Endothelial cell of umbilical vein (primary cell): ENCODE measurements around the gene HSP90AB1. TPM values are rescaled to one million over a fixed set of nuclear protein-coding genes. Genes with fewer than 3 reads are reported as not detected.

Experiments
- BruUV-seq: library from RNA; stranded (reverse); fragments of 400-500 nt; replicated peaks from 2 replicates; lab custom pipeline; 2021; lab: Mats Ljungman, UMichigan
- CTCF ChIA-PET: fragments of 300-600, 350-600 bp; sonication (Branson Sonifier 250); formaldehyde crosslinking; loops from one replicate; lab custom pipeline; 2021; ENCODE audit warnings: antibody characterized with exemption, inconsistent platforms; lab: Charles Lee
- POLR2A ChIA-PET: fragments of 300-600, 350-600 bp; sonication (Branson Sonifier 250); formaldehyde crosslinking; loops from one replicate; lab custom pipeline; 2021; ENCODE audit warnings: antibody characterized with exemption, inconsistent platforms; lab: Charles Lee
- DNase-seq: peaks from one replicate; pipeline ENCODE4 v3.0.0-alpha.2; 2011; ENCODE audit warnings: low read depth, low spot score
- FAIRE-seq: peaks from 2 replicates; lab custom pipeline; 2011; peaks lifted over from hg19 to GRCh38; lab: Jason Lieb, UNC
- H2AFZ ChIP-seq: 2 replicates; pipeline ENCODE4 v1.6.0; 2012; ENCODE audit warnings: low read depth, low read length, control low read depth, inconsistent platforms
- H3K27ac ChIP-seq: 2 replicates; pipeline ENCODE4 v1.5.1; 2011; ENCODE audit warnings: low read depth, mild to moderate bottlenecking, control low read depth, low read length, moderate library complexity; ENCODE audit not compliant: insufficient read depth
- H3K27me3 ChIP-seq, 2 experiments: 2 replicates each; pipeline versions ENCODE4 v1.6.0 to v1.6.1; 2011; ENCODE audit warnings: low read length in 2 of 2, mixed read lengths in 1 of 2; ENCODE audit not compliant: control insufficient read depth in 2 of 2, insufficient read depth in 2 of 2
- H3K36me3 ChIP-seq, 2 experiments: 2 replicates in 1 of 2; 3 replicates in 1 of 2; pipeline ENCODE4 v1.5.1; 2011; ENCODE audit warnings: low read length in 2 of 2, mild to moderate bottlenecking in 1 of 2, moderate library complexity in 1 of 2; ENCODE audit not compliant: control insufficient read depth in 2 of 2, insufficient read depth in 2 of 2; ENCODE audit errors: extremely low read depth in 1 of 2
- H3K4me1 ChIP-seq: 3 replicates; pipeline ENCODE4 v1.5.1; 2011; ENCODE audit warnings: mild to moderate bottlenecking, low read length; ENCODE audit not compliant: control insufficient read depth, insufficient read depth; ENCODE audit errors: extremely low read depth
- H3K4me2 ChIP-seq: 2 replicates; pipeline ENCODE4 v1.6.1; 2011; ENCODE audit warnings: low read length, control low read depth, mixed read lengths; ENCODE audit not compliant: insufficient read depth
- H3K4me3 ChIP-seq, 3 experiments: fragments of 200-600 bp in 1 of 3; sonication (generic), shearing (Covaris generic) in 1 of 3; replicated peaks in 1 of 3; 2 replicates each; pipeline ENCODE4 v1.5.1; 2011 to 2016; ENCODE audit warnings: control low read depth in 3 of 3, low read length in 3 of 3, mild to moderate bottlenecking in 2 of 3, inconsistent platforms in 1 of 3, low read depth in 1 of 3, moderate library complexity in 1 of 3; ENCODE audit not compliant: insufficient read depth in 1 of 3
- H3K79me2 ChIP-seq: 2 replicates; pipeline ENCODE4 v1.6.0; 2012; ENCODE audit warnings: low read length, inconsistent platforms; ENCODE audit not compliant: control insufficient read depth, insufficient read depth
- H3K9ac ChIP-seq: replicated peaks from 2 replicates; pipeline ENCODE3; 2011; ENCODE audit warnings: low read length, control low read depth; ENCODE audit not compliant: insufficient read depth; ENCODE audit errors: extremely low read depth
- H3K9me1 ChIP-seq: replicated peaks from 3 replicates; pipeline ENCODE4 v1.6.0; 2011; ENCODE audit warnings: mild to moderate bottlenecking, low read length; ENCODE audit not compliant: control insufficient read depth, insufficient read depth; ENCODE audit errors: extremely low read depth
- H3K9me3 ChIP-seq: replicated peaks from 2 replicates; pipeline ENCODE4 v1.5.1; 2012; ENCODE audit warnings: low read length, inconsistent platforms; ENCODE audit not compliant: control insufficient read depth, insufficient read depth
- H4K20me1 ChIP-seq: replicated peaks from 2 replicates; pipeline ENCODE3; 2011; ENCODE audit warnings: mild to moderate bottlenecking, low read length; ENCODE audit not compliant: control insufficient read depth, insufficient read depth; ENCODE audit errors: extremely low read depth
- EZH2 ChIP-seq: IDR thresholded peaks from 2 replicates; pipeline ENCODE4 v1.6.1; 2012; ENCODE audit warnings: borderline replicate concordance, low read depth, mild to moderate bottlenecking, moderate library complexity, low read length, inconsistent platforms; ENCODE audit not compliant: severe bottlenecking
- FOS ChIP-seq: IDR thresholded peaks from 2 replicates; pipeline ENCODE4 v1.6.1; 2011; ENCODE audit warnings: mild to moderate bottlenecking, low read length, moderate library complexity, borderline replicate concordance; ENCODE audit not compliant: insufficient read depth
- GATA2 ChIP-seq: IDR thresholded peaks from 2 replicates; pipeline ENCODE4 v1.7.0; 2011; ENCODE audit warnings: low read depth, mild to moderate bottlenecking, moderate library complexity, mixed read lengths, low read length; ENCODE audit not compliant: insufficient read length, insufficient read depth
- JUN ChIP-seq: IDR thresholded peaks from 2 replicates; pipeline ENCODE4 v1.6.1; 2011; ENCODE audit warnings: borderline replicate concordance, low read depth; ENCODE audit not compliant: insufficient read length, insufficient read depth
- MYC ChIP-seq: IDR thresholded peaks from one replicate; pipeline ENCODE4 v1.6.1; 2011; ENCODE audit warnings: mild to moderate bottlenecking, low read depth, low read length
- POLR2A ChIP-seq: IDR thresholded peaks from 2 replicates; pipeline ENCODE4 v1.6.1; 2012; ENCODE audit warnings: low read depth, mild to moderate bottlenecking, control low read depth, low read length
- POLR2AphosphoS5 ChIP-seq: IDR thresholded peaks from 2 replicates; pipeline ENCODE4 v1.6.1; 2012; ENCODE audit warnings: low read depth, mild to moderate bottlenecking, control low read depth, low read length, moderate library complexity; ENCODE audit not compliant: insufficient read depth
- dilution Hi-C: fragments of 300-500 bp; cut with MboI; formaldehyde crosslinking; loops from one replicate; pipeline ENCODE4 v1.15.0; 2019; ENCODE audit warnings: low sequenced_read_pairs; ENCODE audit not compliant: extremely low pct_ligation_motif_present
- intact Hi-C: fragments of 100-400 bp; cut with micrococcal nuclease; formaldehyde crosslinking; loops from one replicate; pipeline ENCODE4 v1.10.0; 2022
- polyA plus RNA-seq, 4 experiments: library from polyadenylated mRNA; depleted of rRNA in 3 of 4; stranded (reverse) in 3 of 4; unstranded in 1 of 4; fragments of >200 nt; gene quantifications; 2 replicates each; pipeline versions ENCODE4 v1.2.1 to v1.2.3, GENCODE V29; 2011 to 2012; ENCODE audit warnings: missing spikeins in 1 of 4
- total RNA-seq: library from RNA; stranded (reverse); gene quantifications from 2 replicates; pipeline ENCODE4 v1.2.3, GENCODE V29; 2021
- TF ChIP-seq, protein P1 (sequence below), 2 donors: IDR thresholded peaks; 1 replicate in 1 of 2; 2 replicates in 1 of 2; pipeline ENCODE4 v1.5.1; 2011; ENCODE audit warnings: low read length in 2 of 2, mild to moderate bottlenecking in 2 of 2, moderate library complexity in 2 of 2, control low read depth in 1 of 2, inconsistent platforms in 1 of 2, low read depth in 1 of 2; ENCODE audit not compliant: insufficient read depth in 1 of 2; ENCODE audit errors: extremely low read depth in 1 of 2
- TF ChIP-seq, protein P2 (sequence below): IDR thresholded peaks from 2 replicates; pipeline ENCODE4 v1.6.1; 2011; ENCODE audit not compliant: insufficient read depth, insufficient read length

The HSP90AB1 gene
- total and polyA plus RNA-seq, 2 donors (not counting 3 experiments of a cell fraction or from before 2014, with no cell fraction given), result 824 to 1,201 TPM

GRCh38 chr6:44224029-44224964 lies 22.6 kb upstream of the HSP90AB1 start:
- Histone ChIP-seq H3K27me3 (no peaks in the 10 kb centered on the region), H3K9ac (peak overlapping the region; percentile 63), H3K27ac (peak overlapping the region; percentile 4), H2AFZ (no peak overlapping the region), H3K79me2 (peaks cover 81% of the 10 kb centered on the region), H4K20me1 (no peaks in the 10 kb centered on the region), H3K36me3 (peaks cover under 1 to 2% of the 10 kb centered on the region in 2 experiments), H3K4me1 (peaks cover 49% of the 10 kb centered on the region), H3K9me1 (no peaks in the 10 kb centered on the region), H3K9me3 (no peaks in the 10 kb centered on the region), H3K4me3 (peak overlapping the region; percentile 56 to 82 (median 72)), H3K4me2 (peak overlapping the region; percentile 75)
- dilution Hi-C loops, result no loop called here
- intact Hi-C loops, result no loop called here
- no peak for TF ChIP-seq JUN
- no peak for TF ChIP-seq GATA2
- TF ChIP-seq POLR2AphosphoS5, result no peak
- TF ChIP-seq, protein P1, sequence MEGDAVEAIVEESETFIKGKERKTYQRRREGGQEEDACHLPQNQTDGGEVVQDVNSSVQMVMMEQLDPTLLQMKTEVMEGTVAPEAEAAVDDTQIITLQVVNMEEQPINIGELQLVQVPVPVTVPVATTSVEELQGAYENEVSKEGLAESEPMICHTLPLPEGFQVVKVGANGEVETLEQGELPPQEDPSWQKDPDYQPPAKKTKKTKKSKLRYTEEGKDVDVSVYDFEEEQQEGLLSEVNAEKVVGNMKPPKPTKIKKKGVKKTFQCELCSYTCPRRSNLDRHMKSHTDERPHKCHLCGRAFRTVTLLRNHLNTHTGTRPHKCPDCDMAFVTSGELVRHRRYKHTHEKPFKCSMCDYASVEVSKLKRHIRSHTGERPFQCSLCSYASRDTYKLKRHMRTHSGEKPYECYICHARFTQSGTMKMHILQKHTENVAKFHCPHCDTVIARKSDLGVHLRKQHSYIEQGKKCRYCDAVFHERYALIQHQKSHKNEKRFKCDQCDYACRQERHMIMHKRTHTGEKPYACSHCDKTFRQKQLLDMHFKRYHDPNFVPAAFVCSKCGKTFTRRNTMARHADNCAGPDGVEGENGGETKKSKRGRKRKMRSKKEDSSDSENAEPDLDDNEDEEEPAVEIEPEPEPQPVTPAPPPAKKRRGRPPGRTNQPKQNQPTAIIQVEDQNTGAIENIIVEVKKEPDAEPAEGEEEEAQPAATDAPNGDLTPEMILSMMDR (IDR thresholded peaks at IDR 0.05; ENCODE audit: extremely low read depth in 1 of 2, insufficient read depth in 1 of 2, low read depth in 1 of 2, low read length in 2 of 2), result no peak
- no peak for TF ChIP-seq POLR2A
- no peak for TF ChIP-seq EZH2
- TF ChIP-seq FOS, result no peak
- no peak for TF ChIP-seq MYC
- TF ChIP-seq, protein P2, sequence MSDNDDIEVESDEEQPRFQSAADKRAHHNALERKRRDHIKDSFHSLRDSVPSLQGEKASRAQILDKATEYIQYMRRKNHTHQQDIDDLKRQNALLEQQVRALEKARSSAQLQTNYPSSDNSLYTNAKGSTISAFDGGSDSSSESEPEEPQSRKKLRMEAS, result no peak
- DNase-seq (peak; percentile 51), FAIRE-seq (peak; percentile 67)
- ChIA-PET CTCF (interaction anchor here (1.0 to 9.2 kb wide), 13 partner anchors 10 to 128 kb away, joined by 3 to 91 read pairs (median 7); partner anchors contain the start of gene HSP90AB1), POLR2A (interaction anchor here (0.6 to 5.3 kb wide), 4 partner anchors 10 to 47 kb away, joined by 3 to 34 read pairs (median 4); partner anchors contain the start of gene HSP90AB1)
- BruUV-seq, result TSS peak; percentile 13
